DMS79 treated with DMSO at 0.1 percent for 48 hours (cell line): ENCODE data around the gene POMGNT1.
A peak's percentile ranks its signal among the peaks of the same experiment; 100 is the strongest.

ENCODE experiments used
- DNase-seq: peaks from one replicate; lab custom pipeline; 2025; lab: John Stamatoyannopoulos, UW

POMGNT1 gene

DNA sequence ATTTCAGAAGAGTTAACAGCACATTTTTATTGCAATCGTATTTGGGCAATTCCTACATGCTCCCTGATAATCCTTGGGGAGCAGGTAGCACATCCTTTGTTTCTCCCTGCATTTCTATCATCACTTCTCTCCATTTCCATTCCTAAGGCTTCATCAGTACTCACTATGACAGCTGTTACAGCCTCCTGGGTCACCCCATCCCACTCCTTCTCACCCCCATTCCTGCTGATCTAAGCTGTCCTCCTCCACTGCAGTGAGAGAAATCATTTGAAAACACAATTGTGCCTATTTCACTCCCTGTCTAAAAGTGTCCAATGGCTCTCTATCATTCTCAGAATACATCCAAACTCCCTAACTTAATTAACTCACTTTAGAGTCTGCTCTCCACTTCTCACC lies 40.3 kb downstream of the POMGNT1 start:
- DNase-seq, result no peak

- DNase-seq, result peak; percentile 42
These were observed 44.5 kb downstream of the POMGNT1 start for GRCh38 chr1:46153732-46154131.

DNA sequence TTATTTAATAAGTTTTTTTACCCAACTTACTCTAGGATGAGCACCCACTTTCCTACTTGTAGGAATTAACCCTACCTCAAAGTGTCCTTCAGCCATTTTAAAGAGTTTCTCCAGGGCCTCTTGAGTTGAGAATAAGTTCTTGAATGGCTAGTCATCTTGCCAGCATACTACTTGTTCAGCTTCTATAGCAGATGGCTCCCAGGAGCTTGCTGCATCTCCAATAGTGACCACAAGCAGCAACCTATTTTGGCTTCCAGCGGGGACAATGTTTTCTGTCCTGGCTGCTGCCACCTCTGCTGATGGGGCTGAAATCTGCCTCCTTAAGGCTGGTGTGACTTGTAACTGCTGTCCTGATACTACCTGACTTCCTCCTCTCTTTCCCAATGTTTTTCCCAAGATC lies 45.0 kb downstream of the POMGNT1 start:
- DNase-seq, result peak; percentile 82

DNA sequence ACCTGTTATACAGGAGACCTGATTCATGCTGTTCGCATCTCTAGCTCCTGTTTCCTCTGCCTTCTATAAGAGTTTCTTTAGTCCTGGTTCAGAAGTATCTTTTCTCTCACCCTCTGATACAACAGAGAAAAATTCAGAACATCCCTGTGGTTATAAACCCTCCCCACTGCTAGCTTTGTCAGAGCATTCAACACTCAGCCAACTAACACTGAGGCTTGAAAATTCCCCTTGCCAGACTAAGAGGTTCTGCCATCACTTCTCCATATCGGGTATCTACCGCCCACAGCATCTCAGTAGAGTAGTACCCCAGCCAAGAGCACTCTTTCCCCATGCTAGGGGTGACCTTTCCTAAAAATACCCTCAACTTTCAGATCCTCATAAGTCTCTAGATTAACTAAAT lies 46.2 kb downstream of the POMGNT1 start:
- no peak for DNase-seq

GRCh38 chr1:46150085-46150484 lies 48.1 kb downstream of the POMGNT1 start:
- DNase-seq, result no peak

DNA sequence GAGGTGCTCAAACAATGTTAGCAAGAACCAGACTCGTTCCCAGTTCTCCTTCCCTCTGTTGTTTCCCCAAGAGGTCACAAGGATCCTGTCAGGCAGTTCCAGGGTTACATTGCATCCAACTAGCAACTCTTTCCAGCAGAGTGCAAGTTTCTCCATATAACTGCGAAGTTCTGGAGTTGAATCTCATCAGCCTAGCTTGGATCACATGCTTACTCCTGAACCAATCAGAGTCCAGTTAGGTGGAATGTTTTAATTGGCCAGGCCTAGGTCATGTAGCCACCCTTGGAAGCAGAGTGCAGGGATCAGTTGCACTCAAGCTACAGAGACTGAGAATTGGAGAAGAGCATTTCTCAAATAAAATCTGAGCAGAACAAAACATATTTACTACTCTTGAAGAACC lies 49.9 kb downstream of the POMGNT1 start:
- no peak for DNase-seq
